Mesenchymal stem cell (in vitro differentiated cells and primary cell): ENCODE data around the gene SV2C.

ENCODE experiments used
- DNase-seq: peaks from one replicate; pipeline ENCODE4 v3.0.0-alpha.2; 2013
- H2AFZ ChIP-seq: one replicate; pipeline ENCODE4 v1.6.1; 2013; ENCODE audit warnings: low read depth, mild to moderate bottlenecking, control low read depth, inconsistent platforms, low read length, moderate library complexity
- H2AK5ac ChIP-seq: 2 replicates; pipeline ENCODE4 v1.6.1; 2013; ENCODE audit warnings: low read length, moderate library complexity, mild to moderate bottlenecking, inconsistent platforms; ENCODE audit not compliant: severe bottlenecking
- H2BK120ac ChIP-seq: one replicate; pipeline ENCODE4 v1.6.1; 2013; ENCODE audit warnings: low read depth, mild to moderate bottlenecking, inconsistent platforms, low read length, moderate library complexity
- H2BK12ac ChIP-seq, 2 experiments: one replicate each; pipeline ENCODE4 v1.6.1; 2013; ENCODE audit warnings: inconsistent platforms in 2 of 2, low read length in 2 of 2, mild to moderate bottlenecking in 2 of 2, moderate library complexity in 2 of 2, control low read depth in 1 of 2
- H2BK15ac ChIP-seq: one replicate; pipeline ENCODE4 v1.6.1; 2013; ENCODE audit warnings: mild to moderate bottlenecking, low read depth, inconsistent platforms; ENCODE audit not compliant: poor library complexity, severe bottlenecking
- H2BK5ac ChIP-seq: 2 replicates; pipeline ENCODE4 v1.6.1; 2013; ENCODE audit warnings: low read depth, mild to moderate bottlenecking, low read length, control low read depth, inconsistent platforms; ENCODE audit not compliant: poor library complexity, severe bottlenecking
- H3K14ac ChIP-seq, 2 experiments: one replicate each; pipeline ENCODE4 v1.6.1; 2013; ENCODE audit warnings: inconsistent platforms in 2 of 2, low read length in 2 of 2, control low read depth in 1 of 2, mild to moderate bottlenecking in 1 of 2, moderate library complexity in 1 of 2
- H3K18ac ChIP-seq, 2 experiments: one replicate each; pipeline ENCODE4 v1.6.1; 2013; ENCODE audit warnings: inconsistent platforms in 2 of 2, low read length in 2 of 2, control low read depth in 1 of 2, low read depth in 1 of 2, mild to moderate bottlenecking in 1 of 2
- H3K23ac ChIP-seq, 2 experiments: one replicate each; pipeline ENCODE4 v1.6.1; 2013; ENCODE audit warnings: inconsistent platforms in 2 of 2, low read length in 2 of 2, mild to moderate bottlenecking in 2 of 2, moderate library complexity in 2 of 2, control low read depth in 1 of 2
- H3K27ac ChIP-seq: 2 replicates; pipeline ENCODE4 v1.5.1; 2013; ENCODE audit warnings: mild to moderate bottlenecking, moderate library complexity, low read length, control low read depth, inconsistent platforms; ENCODE audit not compliant: poor library complexity, severe bottlenecking
- H3K27me3 ChIP-seq, 2 experiments: 2 replicates each; pipeline versions ENCODE4 v1.6.1 to v1.7.0; 2013; ENCODE audit warnings: low read length in 2 of 2, mild to moderate bottlenecking in 2 of 2, moderate library complexity in 2 of 2, control low read depth in 1 of 2, inconsistent platforms in 1 of 2; ENCODE audit not compliant: control insufficient read depth in 1 of 2, insufficient read depth in 1 of 2
- H3K36me3 ChIP-seq, 2 experiments: 2 replicates each; pipeline versions ENCODE4 v1.6.1 to v1.7.0; 2013; ENCODE audit warnings: low read length in 2 of 2, control low read depth in 1 of 2, inconsistent platforms in 1 of 2, low read depth in 1 of 2, mild to moderate bottlenecking in 1 of 2; ENCODE audit not compliant: insufficient read depth in 2 of 2, control insufficient read depth in 1 of 2
- H3K4ac ChIP-seq, 2 experiments: one replicate each; pipeline ENCODE4 v1.6.1; 2013; ENCODE audit warnings: inconsistent platforms in 2 of 2, low read length in 2 of 2, mild to moderate bottlenecking in 2 of 2, moderate library complexity in 2 of 2, control low read depth in 1 of 2, low read depth in 1 of 2
- H3K4me1 ChIP-seq: 2 replicates; pipeline ENCODE4 v1.6.1; 2013; ENCODE audit warnings: low read depth, low read length, control low read depth; ENCODE audit not compliant: control insufficient read depth, insufficient read depth
- H3K4me2 ChIP-seq: 2 replicates; pipeline ENCODE4 v1.6.1; 2013; ENCODE audit warnings: low read length, mild to moderate bottlenecking, inconsistent platforms; ENCODE audit not compliant: poor library complexity, severe bottlenecking
- H3K4me3 ChIP-seq, 2 experiments: 2 replicates each; pipeline versions ENCODE4 v1.5.1 to v1.7.0; 2013; ENCODE audit warnings: low read length in 2 of 2, mild to moderate bottlenecking in 2 of 2, control low read depth in 1 of 2, low read depth in 1 of 2; ENCODE audit not compliant: insufficient read depth in 1 of 2
- H3K79me1 ChIP-seq: replicated peaks from 2 replicates; pipeline ENCODE4 v1.6.1; 2013; ENCODE audit warnings: mild to moderate bottlenecking, control low read depth, low read length, inconsistent platforms; ENCODE audit not compliant: poor library complexity, severe bottlenecking
- H3K9ac ChIP-seq: 2 replicates; pipeline ENCODE4 v1.7.0; 2013; ENCODE audit warnings: mild to moderate bottlenecking, low read length, moderate library complexity
- H3K9me3 ChIP-seq: 2 replicates; pipeline ENCODE4 v1.7.0; 2013; ENCODE audit warnings: mild to moderate bottlenecking, low read length; ENCODE audit not compliant: control insufficient read depth
- H4K8ac ChIP-seq: one replicate; pipeline ENCODE4 v1.6.1; 2013; ENCODE audit warnings: inconsistent platforms, mild to moderate bottlenecking, low read length, moderate library complexity
- H4K91ac ChIP-seq: one replicate; pipeline ENCODE4 v1.6.1; 2013; ENCODE audit warnings: mild to moderate bottlenecking, low read length, inconsistent platforms
- WGBS: methylation state at CpG from one replicate; pipeline ENCODE4 v1.1.7; 2013; ENCODE audit warnings: mixed read lengths; 5-methylcytosine and 5-hydroxymethylcytosine counted together

SV2C gene

GRCh38 chr5:76305269-76305668 is 222.1 kb downstream of the SV2C start:
- Histone ChIP-seq H3K4ac (no peak overlapping the region), H3K36me3 (no peaks in the 10 kb centered on the region), H3K23ac (no peak overlapping the region), H2BK12ac (no peak overlapping the region), H3K27me3 (peaks cover 0 to 13% of the 10 kb centered on the region in 2 experiments), H2AFZ (no peak overlapping the region), H3K4me3 (no peak overlapping the region), H4K8ac (no peak overlapping the region), H3K4me1 (no peaks in the 10 kb centered on the region), H3K4me2 (no peak overlapping the region), H2BK5ac (no peak overlapping the region), H4K91ac (no peak overlapping the region), H3K14ac (no peak overlapping the region), H3K9ac (no peak overlapping the region), H3K18ac (no peak overlapping the region), H3K9me3 (no peaks in the 10 kb centered on the region), H2AK5ac (no peak overlapping the region), H2BK15ac (no peak overlapping the region), H3K79me1 (no peaks in the 10 kb centered on the region), H3K27ac (no peak overlapping the region), H2BK120ac (no peak overlapping the region)
- 86% methylated on average over 1 of the region's 2 CpGs for WGBS
- peak; percentile 7 for DNase-seq

DNA sequence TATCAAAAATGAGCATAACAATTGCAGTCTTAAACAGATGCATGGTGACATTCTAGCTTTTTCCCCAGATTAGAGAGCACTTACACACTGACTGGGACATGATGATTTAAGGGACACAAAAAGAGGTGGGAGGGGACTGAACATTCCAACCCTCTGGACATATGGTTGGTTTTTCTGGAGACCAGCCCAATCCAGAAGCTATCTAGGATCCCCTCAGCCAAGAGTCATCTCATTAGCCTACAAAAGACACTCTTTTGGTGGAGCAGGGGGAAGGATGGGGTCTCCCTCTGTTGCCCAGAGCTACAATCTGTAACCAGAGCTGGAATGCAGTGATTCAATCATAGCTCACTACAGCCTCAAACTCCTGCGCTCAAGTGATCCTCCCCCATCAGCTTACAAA is 222.6 kb downstream of the SV2C start:
- Histone ChIP-seq H2BK12ac (no peak overlapping the region), H4K91ac (no peak overlapping the region), H4K8ac (no peak overlapping the region), H3K36me3 (no peaks in the 10 kb centered on the region), H2AFZ (no peak overlapping the region), H3K4me2 (no peak overlapping the region), H3K23ac (no peak overlapping the region), H3K9ac (no peak overlapping the region), H3K4ac (no peak overlapping the region), H3K4me3 (no peak overlapping the region), H2BK120ac (no peak overlapping the region), H3K27me3 (peaks cover 0 to 14% of the 10 kb centered on the region in 2 experiments), H3K9me3 (no peaks in the 10 kb centered on the region), H2BK5ac (no peak overlapping the region), H2AK5ac (no peak overlapping the region), H3K4me1 (no peaks in the 10 kb centered on the region), H3K27ac (no peak overlapping the region), H3K14ac (peak overlapping the region in 1 of 2 experiments; percentile 59), H3K18ac (peak overlapping the region in 1 of 2 experiments; percentile 9), H3K79me1 (no peaks in the 10 kb centered on the region), H2BK15ac (no peak overlapping the region)
- no CpG with 5 or more reads among the region's 1 CpG for WGBS
- no peak for DNase-seq

- DNase-seq: no peak
- H3K14ac ChIP-seq: no peak overlapping the region
- no peaks in the 10 kb centered on the region for H3K79me1 ChIP-seq
- no peak overlapping the region for H2BK12ac ChIP-seq
- no peak overlapping the region for H2BK120ac ChIP-seq
- no peak overlapping the region for H2BK15ac ChIP-seq
- no peak overlapping the region for H3K23ac ChIP-seq
- H3K9me3 ChIP-seq: no peaks in the 10 kb centered on the region
- no peak overlapping the region for H3K4me3 ChIP-seq
- H3K4ac ChIP-seq: no peak overlapping the region
- H3K27ac ChIP-seq: no peak overlapping the region
- 77% methylated on average over 1 of the region's 1 CpG for WGBS
- no peak overlapping the region for H3K18ac ChIP-seq
- H2AFZ ChIP-seq: no peak overlapping the region
- H2AK5ac ChIP-seq: no peak overlapping the region
- H3K27me3 ChIP-seq: peaks cover 3 to 8% of the 10 kb centered on the region in 2 experiments
- no peak overlapping the region for H2BK5ac ChIP-seq
- H4K91ac ChIP-seq: no peak overlapping the region
- H3K9ac ChIP-seq: no peak overlapping the region
- no peaks in the 10 kb centered on the region for H3K4me1 ChIP-seq
- H4K8ac ChIP-seq: no peak overlapping the region
- no peak overlapping the region for H3K4me2 ChIP-seq
- H3K36me3 ChIP-seq: no peaks in the 10 kb centered on the region
Measured at GRCh38 chr5:76310208-76310607, 227.0 kb downstream of the SV2C start.

GRCh38 chr5:76312783-76313182 is 229.6 kb downstream of the SV2C start:
- no peak overlapping the region for H2AFZ ChIP-seq
- H2BK5ac ChIP-seq: no peak overlapping the region
- no peak overlapping the region for H3K9ac ChIP-seq
- no peak overlapping the region for H4K8ac ChIP-seq
- 90% methylated on average over 4 of the region's 4 CpGs for WGBS
- H3K36me3 ChIP-seq: no peaks in the 10 kb centered on the region
- no peak overlapping the region for H3K14ac ChIP-seq
- H2BK120ac ChIP-seq: no peak overlapping the region
- no peak overlapping the region for H3K27ac ChIP-seq
- no peak overlapping the region for H3K4ac ChIP-seq
- H3K79me1 ChIP-seq: no peaks in the 10 kb centered on the region
- H2BK12ac ChIP-seq: no peak overlapping the region
- H3K27me3 ChIP-seq: peaks cover 11 to 14% of the 10 kb centered on the region in 2 experiments
- no peak overlapping the region for H4K91ac ChIP-seq
- no peak overlapping the region for H3K4me3 ChIP-seq
- no peak overlapping the region for H2BK15ac ChIP-seq
- H2AK5ac ChIP-seq: no peak overlapping the region
- no peak overlapping the region for H3K18ac ChIP-seq
- DNase-seq: no peak
- no peaks in the 10 kb centered on the region for H3K4me1 ChIP-seq
- H3K23ac ChIP-seq: no peak overlapping the region
- no peak overlapping the region for H3K4me2 ChIP-seq
- H3K9me3 ChIP-seq: no peaks in the 10 kb centered on the region
